ENCODE results near the gene TMEM273. TPM values are rescaled to one million over a fixed set of nuclear protein-coding genes. Genes with fewer than 3 reads are reported as not detected.
A peak's percentile ranks its signal among the peaks of the same experiment; 100 is the strongest.

The TMEM273 gene
- total RNA-seq, 1 donor from 2014 or later, result not detected

- TF ChIP-seq, protein P1, sequence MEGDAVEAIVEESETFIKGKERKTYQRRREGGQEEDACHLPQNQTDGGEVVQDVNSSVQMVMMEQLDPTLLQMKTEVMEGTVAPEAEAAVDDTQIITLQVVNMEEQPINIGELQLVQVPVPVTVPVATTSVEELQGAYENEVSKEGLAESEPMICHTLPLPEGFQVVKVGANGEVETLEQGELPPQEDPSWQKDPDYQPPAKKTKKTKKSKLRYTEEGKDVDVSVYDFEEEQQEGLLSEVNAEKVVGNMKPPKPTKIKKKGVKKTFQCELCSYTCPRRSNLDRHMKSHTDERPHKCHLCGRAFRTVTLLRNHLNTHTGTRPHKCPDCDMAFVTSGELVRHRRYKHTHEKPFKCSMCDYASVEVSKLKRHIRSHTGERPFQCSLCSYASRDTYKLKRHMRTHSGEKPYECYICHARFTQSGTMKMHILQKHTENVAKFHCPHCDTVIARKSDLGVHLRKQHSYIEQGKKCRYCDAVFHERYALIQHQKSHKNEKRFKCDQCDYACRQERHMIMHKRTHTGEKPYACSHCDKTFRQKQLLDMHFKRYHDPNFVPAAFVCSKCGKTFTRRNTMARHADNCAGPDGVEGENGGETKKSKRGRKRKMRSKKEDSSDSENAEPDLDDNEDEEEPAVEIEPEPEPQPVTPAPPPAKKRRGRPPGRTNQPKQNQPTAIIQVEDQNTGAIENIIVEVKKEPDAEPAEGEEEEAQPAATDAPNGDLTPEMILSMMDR (IDR thresholded peaks at IDR 0.05; ENCODE audit: unreplicated experiment), result no peak
- Mint-ChIP-seq H3K9me3 (ENCODE audit: low read depth) (no peaks in the 10 kb centered on the region), H3K27me3 (peaks cover 65% of the 10 kb centered on the region), H3K36me3 (ENCODE audit: insufficient read depth) (no peaks in the 10 kb centered on the region), H3K27ac (no peak overlapping the region), H3K4me3 (ENCODE audit: low read depth) (peak overlapping the region; percentile 46), H3K4me1 (ENCODE audit: low read depth) (peaks cover 2% of the 10 kb centered on the region)
- no peak for DNase-seq (ENCODE audit: low spot score, unreplicated experiment)
These were observed 71.4 kb downstream of the TMEM273 start for GRCh38 chr10:49116509-49117375.

- TF ChIP-seq, protein P1 (IDR thresholded peaks at IDR 0.05; ENCODE audit: unreplicated experiment), result no peak
- Mint-ChIP-seq H3K27me3 (peaks cover 65% of the 10 kb centered on the region), H3K36me3 (ENCODE audit: insufficient read depth) (no peaks in the 10 kb centered on the region), H3K27ac (no peak overlapping the region), H3K4me3 (ENCODE audit: low read depth) (peak overlapping the region; percentile 46), H3K4me1 (ENCODE audit: low read depth) (peaks cover 2% of the 10 kb centered on the region), H3K9me3 (ENCODE audit: low read depth) (no peaks in the 10 kb centered on the region)
- DNase-seq (ENCODE audit: low spot score, unreplicated experiment), result no peak
These were observed 72.2 kb downstream of the TMEM273 start for GRCh38 chr10:49115796-49116508.

GRCh38 chr10:49115015-49115795 lies 73.0 kb downstream of the TMEM273 start, which contains the start of gene VSTM4:
Gene VSTM4, minus strand, starts transcription at chr10:49115522. Its CDS starts 37 bp downstream, at chr10:49115485.
- peak; percentile 22 for DNase-seq (ENCODE audit: low spot score, unreplicated experiment)
- Mint-ChIP-seq H3K4me1 (ENCODE audit: low read depth) (peaks cover 2% of the 10 kb centered on the region), H3K27me3 (peaks cover 59% of the 10 kb centered on the region), H3K36me3 (ENCODE audit: insufficient read depth) (no peaks in the 10 kb centered on the region), H3K27ac (no peak within 1 kb of the TSS), H3K4me3 (ENCODE audit: low read depth) (peak within 1 kb of the TSS; percentile 76), H3K9me3 (ENCODE audit: low read depth) (no peaks in the 10 kb centered on the region)
- TF ChIP-seq, protein P1 (IDR thresholded peaks at IDR 0.05; ENCODE audit: unreplicated experiment), result peak; percentile 16

GRCh38 chr10:49114718-49115014 lies 73.5 kb downstream of the TMEM273 start:
- no peak for DNase-seq (ENCODE audit: low spot score, unreplicated experiment)
- Mint-ChIP-seq H3K4me1 (ENCODE audit: low read depth) (peaks cover 2% of the 10 kb centered on the region), H3K4me3 (ENCODE audit: low read depth) (peak overlapping the region; percentile 76), H3K9me3 (ENCODE audit: low read depth) (no peaks in the 10 kb centered on the region), H3K27ac (no peak overlapping the region), H3K36me3 (ENCODE audit: insufficient read depth) (no peaks in the 10 kb centered on the region), H3K27me3 (peaks cover 55% of the 10 kb centered on the region)
- TF ChIP-seq, protein P1 (IDR thresholded peaks at IDR 0.05; ENCODE audit: unreplicated experiment), result no peak

GRCh38 chr10:49113741-49114141 lies 74.5 kb downstream of the TMEM273 start:
- H3K4me1 Mint-ChIP-seq (ENCODE audit: low read depth), result peaks cover 2% of the 10 kb centered on the region

More at GRCh38 chr10:49113741-49114141, 74.5 kb downstream of the TMEM273 start:
- DNase-seq (ENCODE audit: low spot score, unreplicated experiment), result no peak
- TF ChIP-seq, protein P1 (IDR thresholded peaks at IDR 0.05; ENCODE audit: unreplicated experiment), result no peak
- Mint-ChIP-seq H3K36me3 (ENCODE audit: insufficient read depth) (no peaks in the 10 kb centered on the region), H3K27ac (no peak overlapping the region), H3K4me3 (ENCODE audit: low read depth) (peak overlapping the region; percentile 16), H3K9me3 (ENCODE audit: low read depth) (no peaks in the 10 kb centered on the region), H3K27me3 (peaks cover 53% of the 10 kb centered on the region)

All from progenitor cell of endocrine pancreas (in vitro differentiated cells).